NT2/D1 (cell line): ENCODE results near the gene CAMSAP2.

Source experiments
- SUZ12 ChIP-seq: IDR thresholded peaks from 2 replicates; pipeline ENCODE4 v1.6.1; 2011; ENCODE audit not compliant: insufficient read length, insufficient read depth; ENCODE audit errors: extremely low read depth
- YY1 ChIP-seq: IDR thresholded peaks from 2 replicates; pipeline ENCODE4 v1.6.1; 2011; ENCODE audit not compliant: insufficient read length, insufficient read depth

- no peak for TF ChIP-seq YY1
- no peak for TF ChIP-seq SUZ12
These were observed 18.5 kb upstream of the CAMSAP2 start for GRCh38 chr1:200720199-200720598.
